Renal cortex interstitium (tissue), 15 donors: Measurements from ENCODE around the gene CPT2. TPM values are rescaled to one million over a fixed set of nuclear protein-coding genes. Genes with fewer than 3 reads are reported as not detected.

Source experiments
- DNase-seq, 11 donors: peaks; one replicate each; pipeline ENCODE4 v3.0.0-alpha.2; 2013; ENCODE audit warnings: low read depth in 9 of 11, low spot score in 4 of 11; ENCODE audit errors: extremely low read depth in 1 of 11
- long read RNA-seq, 16 experiments: transcript quantifications; one replicate each; lab custom pipeline, GENCODE V29; 2026
- polyA plus RNA-seq, 3 donors: library from polyadenylated mRNA; unstranded; fragments of 120-200 nt; gene quantifications; one replicate each; pipeline ENCODE4 v1.2.1, GENCODE V29; 2013; ENCODE audit not compliant: insufficient read length in 3 of 3

Gene CPT2
- polyA plus RNA-seq, result 10 to 100 TPM; 29.0 to 29.9 (median 29.8) TPM
- long read RNA-seq, donor 1, full-length matches to known transcripts, result 9 of 9 reads
- long read RNA-seq, donor 1, partial matches to known transcripts, result 0 of 9 reads
- long read RNA-seq, donor 1, other reads (novel, unspliced or antisense), result 0 of 9 reads
- long read RNA-seq, donor 2, full-length matches to known transcripts, result 3 of 9 reads
- long read RNA-seq, donor 2, partial matches to known transcripts, result 6 of 9 reads
- long read RNA-seq, donor 2, other reads (novel, unspliced or antisense), result 0 of 9 reads
- long read RNA-seq, donor 3, full-length matches to known transcripts, result 13 of 21 reads
- long read RNA-seq, donor 3, partial matches to known transcripts, result 8 of 21 reads
- long read RNA-seq, donor 3, other reads (novel, unspliced or antisense), result 0 of 21 reads
- long read RNA-seq, donor 4, full-length matches to known transcripts, result 9 of 9 reads
- long read RNA-seq, donor 4, partial matches to known transcripts, result 0 of 9 reads
- long read RNA-seq, donor 4, other reads (novel, unspliced or antisense), result 0 of 9 reads
- long read RNA-seq, donor 5, result 0 reads
- long read RNA-seq, donor 6, full-length matches to known transcripts, result 18 of 24 reads
- long read RNA-seq, donor 6, partial matches to known transcripts, result 6 of 24 reads
- long read RNA-seq, donor 6, other reads (novel, unspliced or antisense), result 0 of 24 reads
- long read RNA-seq, donor 7, full-length matches to known transcripts, result 6 of 367 reads
- long read RNA-seq, donor 7, partial matches to known transcripts, result 151 of 367 reads
- long read RNA-seq, donor 7, other reads (novel, unspliced or antisense), result 210 of 367 reads
- long read RNA-seq, donor 8, full-length matches to known transcripts, result 18 of 32 reads
- long read RNA-seq, donor 8, partial matches to known transcripts, result 14 of 32 reads
- long read RNA-seq, donor 8, other reads (novel, unspliced or antisense), result 0 of 32 reads
- long read RNA-seq, donor 9, full-length matches to known transcripts, result 15 of 20 reads
- long read RNA-seq, donor 9, partial matches to known transcripts, result 5 of 20 reads
- long read RNA-seq, donor 9, other reads (novel, unspliced or antisense), result 0 of 20 reads
- long read RNA-seq, donor 10, full-length matches to known transcripts, result 15 of 15 reads
- long read RNA-seq, donor 10, partial matches to known transcripts, result 0 of 15 reads
- long read RNA-seq, donor 10, other reads (novel, unspliced or antisense), result 0 of 15 reads
- long read RNA-seq, donor 11, full-length matches to known transcripts, result 9 of 9 reads
- long read RNA-seq, donor 11, partial matches to known transcripts, result 0 of 9 reads
- long read RNA-seq, donor 11, other reads (novel, unspliced or antisense), result 0 of 9 reads
- long read RNA-seq, donor 12, full-length matches to known transcripts, result 13 of 70 reads
- long read RNA-seq, donor 12, partial matches to known transcripts, result 57 of 70 reads
- long read RNA-seq, donor 12, other reads (novel, unspliced or antisense), result 0 of 70 reads
- long read RNA-seq, donor 13, full-length matches to known transcripts, result 24 of 39 reads
- long read RNA-seq, donor 13, partial matches to known transcripts, result 15 of 39 reads
- long read RNA-seq, donor 13, other reads (novel, unspliced or antisense), result 0 of 39 reads
- long read RNA-seq, donor 14, full-length matches to known transcripts, result 7 of 12 reads
- long read RNA-seq, donor 14, partial matches to known transcripts, result 5 of 12 reads
- long read RNA-seq, donor 14, other reads (novel, unspliced or antisense), result 0 of 12 reads
- long read RNA-seq, donor 15, full-length matches to known transcripts, result 4 of 4 reads
- long read RNA-seq, donor 15, partial matches to known transcripts, result 0 of 4 reads
- long read RNA-seq, donor 15, other reads (novel, unspliced or antisense), result 0 of 4 reads
- long read RNA-seq, donor 16, full-length matches to known transcripts, result 17 of 33 reads
- long read RNA-seq, donor 16, partial matches to known transcripts, result 16 of 33 reads
- long read RNA-seq, donor 16, other reads (novel, unspliced or antisense), result 0 of 33 reads

- DNase-seq, result peak; percentile 59 to 91 (median 85)
Observed at GRCh38 chr1:53196485-53197290, at the start of gene CPT2. Gene CPT2, plus strand, starts transcription at chr1:53196824. Its CDS starts 120 bp downstream, at chr1:53196944.

- DNase-seq, result no peak
Observed at GRCh38 chr1:53147174-53147573, 49.5 kb upstream of the CPT2 start.

- no peak for DNase-seq
Observed at GRCh38 chr1:53148123-53148522, 48.5 kb upstream of the CPT2 start.

GRCh38 chr1:53153752-53154151 is 42.9 kb upstream of the CPT2 start:
- no peak for DNase-seq

- DNase-seq, result no peak
Observed at GRCh38 chr1:53154859-53155438, 41.7 kb upstream of the CPT2 start.

DNA sequence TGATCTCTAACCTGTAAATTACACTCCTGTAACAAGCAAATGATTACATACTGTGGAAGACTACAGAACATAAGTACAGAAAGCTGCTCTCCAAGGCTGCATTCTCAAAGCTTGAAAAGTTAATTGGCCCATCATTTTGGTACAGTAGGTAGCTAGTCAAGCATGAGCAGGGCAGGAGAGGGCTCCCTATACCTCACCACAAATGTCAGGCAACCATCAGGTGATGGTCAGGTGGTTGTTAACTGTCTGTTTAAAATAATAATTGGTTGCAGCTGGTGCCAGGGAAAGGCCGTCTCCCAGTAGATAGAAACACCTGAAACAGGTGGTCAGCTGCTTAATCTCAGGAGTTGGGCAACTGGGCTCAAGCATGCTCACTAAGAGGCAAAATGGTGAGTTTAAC is 41.1 kb upstream of the CPT2 start:
- no peak for DNase-seq

DNA sequence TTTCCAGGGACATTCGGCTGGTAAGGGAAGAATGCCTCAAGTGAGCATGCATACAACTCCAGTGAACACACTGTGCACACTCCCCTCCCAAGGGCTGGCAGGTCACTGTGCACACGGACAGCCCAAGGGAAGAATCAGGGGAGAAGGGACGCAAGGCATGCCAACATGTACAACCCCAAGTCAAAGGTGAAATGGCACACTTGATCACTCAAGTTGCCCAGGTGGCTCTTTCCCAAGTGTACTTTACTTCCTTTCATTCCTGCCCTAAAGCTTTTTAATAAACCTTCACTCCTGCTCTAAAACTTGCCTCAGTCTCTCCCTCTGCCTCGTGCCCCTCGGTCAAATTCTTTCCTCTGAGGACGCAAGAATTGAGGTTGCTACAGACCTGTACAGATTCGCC is 40.7 kb upstream of the CPT2 start:
- DNase-seq, result no peak

GRCh38 chr1:53156783-53157182 is 39.8 kb upstream of the CPT2 start:
- no peak for DNase-seq

DNA sequence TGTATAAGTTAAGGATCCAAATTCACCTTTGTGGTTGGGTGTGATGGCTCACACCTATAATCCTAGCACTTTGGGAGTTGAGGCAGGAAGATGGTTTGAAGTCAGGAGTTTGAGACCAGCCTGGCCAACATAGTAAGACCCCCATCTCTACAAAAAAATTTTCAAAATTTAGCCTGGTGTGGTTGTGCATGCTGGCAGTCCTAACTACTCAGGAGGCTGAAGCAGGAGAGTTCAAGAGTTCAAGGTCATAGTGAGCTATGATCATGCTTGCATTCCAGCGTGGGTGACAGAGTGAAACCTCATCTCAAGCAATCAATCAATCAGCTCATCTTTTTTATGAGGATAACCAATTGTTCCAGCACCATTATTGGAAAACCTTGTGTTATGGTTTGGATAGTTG is 37.7 kb upstream of the CPT2 start:
- DNase-seq, result no peak

DNA sequence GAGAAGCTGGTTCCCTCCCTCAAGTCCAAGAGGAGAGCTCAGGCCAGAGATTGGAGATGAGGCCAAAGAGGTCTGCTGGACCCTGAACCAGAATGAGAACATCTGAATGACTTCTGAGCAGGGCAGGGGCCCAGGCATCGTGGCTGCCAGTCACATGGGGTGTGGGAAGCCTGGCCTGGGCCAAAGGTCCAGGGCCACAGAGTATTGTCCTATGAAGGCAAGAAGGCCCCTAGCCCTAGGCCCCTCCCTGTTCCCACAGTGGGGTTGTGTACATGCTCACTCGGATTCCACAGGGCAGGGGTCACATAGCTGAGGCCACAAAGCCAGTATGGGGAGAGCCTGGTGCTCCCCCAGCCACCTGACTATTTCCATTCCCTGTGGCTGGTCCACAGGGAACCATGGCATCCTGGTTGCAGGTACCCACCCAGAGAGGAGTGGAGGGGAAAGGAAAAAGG is 35.7 kb upstream of the CPT2 start:
- DNase-seq, result no peak

DNA sequence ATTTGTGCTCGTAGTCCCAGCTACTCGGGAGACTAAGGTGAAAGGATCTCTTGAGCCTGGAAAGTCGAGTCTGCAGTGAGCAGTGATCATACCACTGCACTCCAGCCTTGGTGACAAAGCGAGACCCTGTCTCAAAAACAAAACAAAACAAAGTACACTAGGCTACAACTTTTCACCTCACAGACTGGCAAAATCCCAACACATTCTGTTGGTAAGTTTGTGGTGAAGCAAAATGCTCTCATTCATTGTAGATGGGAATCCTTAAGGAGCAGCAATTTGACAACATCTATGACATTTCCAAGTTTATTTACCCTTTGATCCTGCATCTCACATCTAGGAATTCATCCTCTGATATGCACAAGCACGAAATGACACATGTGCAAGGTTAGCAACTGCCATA is 34.0 kb upstream of the CPT2 start:
- DNase-seq, result no peak

DNA sequence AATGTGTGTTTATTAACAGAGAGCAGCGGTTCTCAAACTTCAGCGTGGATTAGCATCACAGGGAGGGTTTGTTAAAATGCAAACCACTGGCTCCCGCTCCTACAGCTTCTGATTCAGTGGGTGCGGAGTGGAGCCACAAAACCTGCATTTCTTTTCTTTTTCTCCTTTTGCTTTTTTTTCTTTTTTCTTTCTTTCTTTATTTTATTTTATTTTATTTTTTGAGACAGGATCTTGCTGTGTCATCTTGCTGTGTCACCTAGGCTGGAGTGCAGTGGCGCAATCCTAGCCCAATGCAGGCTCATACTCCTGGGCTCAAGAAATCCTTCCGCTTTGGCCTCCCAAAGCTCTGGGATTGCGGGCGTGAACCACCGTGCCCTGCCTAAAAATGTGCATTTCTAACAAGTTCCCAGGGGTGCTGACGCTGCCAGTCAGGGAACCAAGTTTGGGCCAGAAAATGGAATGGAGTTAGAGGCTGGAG is 33.3 kb upstream of the CPT2 start:
- no peak for DNase-seq

DNA sequence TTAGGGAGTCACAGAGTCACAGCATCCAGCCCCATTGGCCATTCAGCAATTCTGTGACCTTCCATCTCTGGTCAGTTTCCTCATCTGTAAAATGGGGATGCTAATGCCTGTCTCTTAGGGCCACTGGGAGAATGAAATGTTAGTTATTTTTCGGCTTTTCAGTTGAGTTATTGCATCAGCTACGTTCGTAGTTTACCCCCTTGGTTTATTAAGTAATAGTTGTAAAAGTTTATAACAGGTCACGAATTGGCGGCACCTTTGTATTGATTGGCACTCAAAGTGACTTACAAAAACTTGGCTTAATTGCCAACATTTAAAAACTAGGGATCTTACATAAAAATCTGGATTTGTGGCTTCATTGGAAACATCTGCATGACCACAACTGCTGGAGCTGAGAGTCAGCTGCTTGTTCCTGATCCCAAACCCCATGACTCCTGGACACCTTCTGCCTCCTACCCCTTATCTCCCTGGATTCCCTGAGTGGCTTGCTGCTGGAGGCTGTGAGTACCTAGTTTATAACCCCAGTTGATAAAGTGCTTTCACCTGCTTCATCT is 31.1 kb upstream of the CPT2 start:
- DNase-seq, result no peak

DNA sequence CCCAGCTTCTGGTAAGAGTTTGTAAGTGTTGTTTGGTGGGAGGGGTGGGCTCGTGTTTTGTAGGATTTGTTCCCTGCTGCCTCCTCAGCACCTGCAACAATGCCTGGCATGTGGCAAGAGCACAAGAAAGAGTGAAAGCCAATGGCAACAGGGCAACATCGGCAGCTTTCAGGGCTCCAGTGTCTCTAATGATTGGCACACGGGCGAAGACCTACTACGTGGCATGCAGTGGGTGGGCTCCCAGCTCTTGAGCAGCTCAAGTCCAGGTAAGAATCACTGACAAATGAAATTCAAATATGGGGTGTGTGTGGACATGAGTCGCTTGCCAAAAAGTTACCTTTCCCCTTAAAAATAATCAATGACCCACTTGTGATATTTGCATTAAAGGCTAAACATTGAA is 30.3 kb upstream of the CPT2 start:
- no peak for DNase-seq

GRCh38 chr1:53166912-53167311 is 29.7 kb upstream of the CPT2 start:
- DNase-seq, result no peak

- no peak for DNase-seq
Observed at GRCh38 chr1:53172426-53173128, 24.0 kb upstream of the CPT2 start.
